Osteocyte (in vitro differentiated cells): Measurements from ENCODE around the gene ZNF239. TPM values are rescaled to one million over a fixed set of nuclear protein-coding genes. Genes with fewer than 3 reads are reported as not detected.
A peak's percentile ranks its signal among the peaks of the same experiment; 100 is the strongest.
"Not testable (repeated sequence)": the region's sequence is repeated elsewhere in the genome, so short reads cannot be mapped to it uniquely, and the experiment has no call there.

Experiments
- DNase-seq: peaks from one replicate; pipeline ENCODE4 v3.0.0; 2021; ENCODE audit warnings: mixed read lengths; ENCODE audit not compliant: unreplicated experiment; ENCODE audit errors: extremely low spot score
- H3K27ac Mint-ChIP-seq: one replicate; pipeline ENCODE4 v1.8.0; 2021; ENCODE audit warnings: mild to moderate bottlenecking, mixed read lengths; ENCODE audit not compliant: unreplicated experiment
- H3K27me3 Mint-ChIP-seq: one replicate; pipeline ENCODE4 v1.8.0; 2021; ENCODE audit warnings: mixed read lengths; ENCODE audit not compliant: unreplicated experiment
- H3K36me3 Mint-ChIP-seq: one replicate; pipeline ENCODE4 v1.8.0; 2021; ENCODE audit warnings: mixed read lengths; ENCODE audit not compliant: unreplicated experiment
- H3K4me1 Mint-ChIP-seq: one replicate; pipeline ENCODE4 v1.8.0; 2021; ENCODE audit warnings: mixed read lengths; ENCODE audit not compliant: unreplicated experiment
- H3K4me3 Mint-ChIP-seq: one replicate; pipeline ENCODE4 v1.8.0; 2021; ENCODE audit warnings: mild to moderate bottlenecking, moderate library complexity, mixed read lengths; ENCODE audit not compliant: unreplicated experiment
- H3K9me3 Mint-ChIP-seq: one replicate; pipeline ENCODE4 v1.8.0; 2021; ENCODE audit warnings: mixed read lengths; ENCODE audit not compliant: unreplicated experiment
- total RNA-seq: library from RNA; stranded (reverse); gene quantifications from 2 replicates; pipeline ENCODE4 v1.2.1, GENCODE V29; 2021
- TF ChIP-seq, protein P1 (sequence below): fragments of 200-600 bp; sonication (generic); IDR thresholded peaks from 2 replicates; pipeline ENCODE4 v1.5.0; 2021; ENCODE audit warnings: antibody characterized with exemption, mild to moderate bottlenecking, moderate library complexity

Gene ZNF239
- total RNA-seq, 1 donor from 2014 or later, result 3.7 TPM

GRCh38 chr10:43569681-43570080 lies 4.7 kb downstream of the ZNF239 start:
- DNase-seq, result no peak
- Mint-ChIP-seq H3K4me3 (no peak overlapping the region), H3K36me3 (peaks cover 11% of the 10 kb centered on the region), H3K27ac (no peak overlapping the region), H3K9me3 (no peaks in the 10 kb centered on the region), H3K27me3 (no peaks in the 10 kb centered on the region), H3K4me1 (peaks cover 12% of the 10 kb centered on the region)
- TF ChIP-seq, protein P1, sequence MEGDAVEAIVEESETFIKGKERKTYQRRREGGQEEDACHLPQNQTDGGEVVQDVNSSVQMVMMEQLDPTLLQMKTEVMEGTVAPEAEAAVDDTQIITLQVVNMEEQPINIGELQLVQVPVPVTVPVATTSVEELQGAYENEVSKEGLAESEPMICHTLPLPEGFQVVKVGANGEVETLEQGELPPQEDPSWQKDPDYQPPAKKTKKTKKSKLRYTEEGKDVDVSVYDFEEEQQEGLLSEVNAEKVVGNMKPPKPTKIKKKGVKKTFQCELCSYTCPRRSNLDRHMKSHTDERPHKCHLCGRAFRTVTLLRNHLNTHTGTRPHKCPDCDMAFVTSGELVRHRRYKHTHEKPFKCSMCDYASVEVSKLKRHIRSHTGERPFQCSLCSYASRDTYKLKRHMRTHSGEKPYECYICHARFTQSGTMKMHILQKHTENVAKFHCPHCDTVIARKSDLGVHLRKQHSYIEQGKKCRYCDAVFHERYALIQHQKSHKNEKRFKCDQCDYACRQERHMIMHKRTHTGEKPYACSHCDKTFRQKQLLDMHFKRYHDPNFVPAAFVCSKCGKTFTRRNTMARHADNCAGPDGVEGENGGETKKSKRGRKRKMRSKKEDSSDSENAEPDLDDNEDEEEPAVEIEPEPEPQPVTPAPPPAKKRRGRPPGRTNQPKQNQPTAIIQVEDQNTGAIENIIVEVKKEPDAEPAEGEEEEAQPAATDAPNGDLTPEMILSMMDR, result no peak

- peak; percentile 8 for DNase-seq
- no peak overlapping the region for H3K27ac Mint-ChIP-seq
- H3K27me3 Mint-ChIP-seq, result no peaks in the 10 kb centered on the region
- H3K4me1 Mint-ChIP-seq, result no peaks in the 10 kb centered on the region
- no peak overlapping the region for H3K4me3 Mint-ChIP-seq
- peaks cover 49% of the 10 kb centered on the region for H3K9me3 Mint-ChIP-seq
- peaks cover 40% of the 10 kb centered on the region for H3K36me3 Mint-ChIP-seq
- TF ChIP-seq, protein P1, result no peak
Observed at GRCh38 chr10:43557214-43557613, 17.2 kb downstream of the ZNF239 start.

GRCh38 chr10:43543746-43544145 lies 30.7 kb downstream of the ZNF239 start:
- H3K4me1 Mint-ChIP-seq, H3K36me3 Mint-ChIP-seq, H3K27me3 Mint-ChIP-seq, H3K27ac Mint-ChIP-seq, DNase-seq, H3K4me3 Mint-ChIP-seq: not testable (repeated sequence)
- H3K9me3 Mint-ChIP-seq, result peaks cover 11% of the 10 kb centered on the region

DNA sequence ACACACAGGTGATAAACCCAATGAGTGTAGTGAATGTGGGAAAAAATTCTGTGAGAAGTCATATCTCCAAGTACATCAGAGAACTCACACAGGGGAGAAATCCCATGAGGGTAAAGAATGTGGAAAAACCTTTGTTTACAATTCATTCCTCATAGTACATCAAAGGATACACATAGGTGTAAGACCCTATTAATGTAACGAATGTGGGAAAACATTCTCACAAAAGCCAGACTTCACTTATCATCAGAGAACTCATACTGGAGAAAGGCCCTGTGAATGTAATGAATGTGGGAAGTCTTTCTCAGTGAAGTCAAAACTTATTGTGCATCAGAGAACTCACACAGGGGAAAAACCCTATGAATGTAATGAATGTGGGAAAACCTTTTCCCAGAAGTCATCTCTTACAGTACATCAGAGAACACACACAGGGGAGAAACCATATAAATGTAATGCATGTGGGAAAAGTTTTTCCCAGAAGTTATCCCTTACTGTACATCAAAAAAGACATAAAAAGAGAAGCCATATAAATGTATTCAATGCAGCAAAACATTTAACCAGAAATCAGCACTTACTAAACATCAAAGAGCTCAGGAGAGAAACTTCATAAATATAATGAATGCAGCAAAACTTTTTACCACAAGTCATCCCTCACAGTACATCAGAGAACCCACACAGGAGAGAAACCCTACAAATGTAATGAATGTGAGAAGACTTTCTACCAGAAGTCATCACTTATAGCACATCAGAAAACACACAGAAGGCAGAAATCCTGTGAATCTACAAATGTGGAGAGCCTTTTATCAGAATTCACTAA lies 49.8 kb downstream of the ZNF239 start:
- TF ChIP-seq, protein P1, result no peak
- Mint-ChIP-seq H3K36me3 (no peaks in the 10 kb centered on the region), H3K4me3 (no peak overlapping the region), H3K4me1 (no peaks in the 10 kb centered on the region), H3K27me3 (no peaks in the 10 kb centered on the region), H3K27ac (no peak overlapping the region), H3K9me3 (peaks cover 60% of the 10 kb centered on the region)
- no peak for DNase-seq

Other genes starting within 250 kb of the ZNF239 start
- gene FXYD4, start 203.0 kb downstream of the ZNF239 start, total RNA-seq, result not detected in 2 replicates
- 189 and 200 TPM in 2 replicates for gene HNRNPF, start 165.4 kb downstream of the ZNF239 start, total RNA-seq
- 3.6 and 6.3 TPM in 2 replicates for gene ZNF487, start 137.5 kb downstream of the ZNF239 start, total RNA-seq
- 1.7 and 2.4 TPM in 2 replicates for gene ZNF485, start 31.8 kb upstream of the ZNF239 start, total RNA-seq
- gene ZNF32, start 74.3 kb upstream of the ZNF239 start, total RNA-seq, result 48.8 and 49.9 TPM in 2 replicates